GM12878 (cell line): ENCODE data around the gene CORO7. TPM values are rescaled to one million over a fixed set of nuclear protein-coding genes. Genes with fewer than 3 reads are reported as not detected.

Experiments used
- ATAC-seq: fragments of 200-7000 bp; cut with Tn5 transposase; 3 replicates; pipeline ENCODE4 v1.9.1; 2020; ENCODE audit warnings: mild to moderate bottlenecking, moderate library complexity
- BruUV-seq: library from RNA; stranded (reverse); fragments of 400-500 nt; replicated peaks from 2 replicates; lab custom pipeline; 2021; lab: Mats Ljungman, UMichigan
- CTCF ChIA-PET: fragments of 300-600 bp; sonication (Branson Sonifier 250); formaldehyde crosslinking; extraction: SDS; loops from one replicate; lab custom pipeline; 2021; ENCODE audit warnings: inconsistent platforms; lab: Yijun Ruan, JAX
- POLR2A ChIA-PET: fragments of 350-600 bp; formaldehyde crosslinking; extraction: SDS; loops from one replicate; lab custom pipeline; 2021; ENCODE audit warnings: inconsistent platforms; lab: Charles Lee
- RAD21 ChIA-PET: fragments of 300-600 bp; sonication (Branson Sonifier 250); formaldehyde crosslinking; loops from one replicate; lab custom pipeline; 2023; ENCODE audit warnings: antibody characterized with exemption; ENCODE audit not compliant: unreplicated experiment; lab: Charles Lee
- SMC1A ChIA-PET: fragments of 300-600 bp; sonication (Branson Sonifier 250); formaldehyde crosslinking; loops from one replicate; lab custom pipeline; 2023; ENCODE audit not compliant: unreplicated experiment, uncharacterized antibody; lab: Charles Lee
- DNase-seq: peaks from one replicate; pipeline ENCODE4 v3.0.0-alpha.2; 2011; ENCODE audit warnings: low read depth, low spot score
- FAIRE-seq: peaks from 3 replicates; lab custom pipeline; 2011; peaks lifted over from hg19 to GRCh38; lab: Jason Lieb, UNC
- H2AFZ ChIP-seq: 2 replicates; pipeline ENCODE4 v1.6.0; 2011; ENCODE audit warnings: low read depth, low read length, control low read depth; ENCODE audit not compliant: control insufficient read depth
- H3K27ac ChIP-seq: 2 replicates; pipeline ENCODE4 v1.5.1; 2011; ENCODE audit warnings: control low read depth; ENCODE audit not compliant: control insufficient read depth, insufficient read depth
- H3K27me3 ChIP-seq, 2 experiments: replicated peaks in 1 of 2; 2 replicates each; pipeline versions ENCODE4 v1.6.0 to v1.6.1; 2011; ENCODE audit warnings: low read length in 1 of 2; ENCODE audit not compliant: control insufficient read depth in 2 of 2, insufficient read depth in 2 of 2
- H3K36me3 ChIP-seq, 2 experiments: 2 replicates each; pipeline ENCODE4 v1.5.1; 2011; ENCODE audit warnings: low read length in 1 of 2; ENCODE audit not compliant: control insufficient read depth in 2 of 2, insufficient read depth in 2 of 2
- H3K4me1 ChIP-seq: 2 replicates; pipeline ENCODE4 v1.6.1; 2011; ENCODE audit warnings: mild to moderate bottlenecking, low read length, moderate library complexity, mixed read lengths; ENCODE audit not compliant: control insufficient read depth, insufficient read depth
- H3K4me2 ChIP-seq: 2 replicates; pipeline ENCODE4 v1.6.0; 2011; ENCODE audit warnings: control low read depth; ENCODE audit not compliant: control insufficient read depth, insufficient read depth
- H3K4me3 ChIP-seq: fragments of 200-600 bp; sonication (generic); 2 replicates; pipeline ENCODE4 v1.5.1; 2016
- H3K79me2 ChIP-seq: 2 replicates; pipeline ENCODE4 v1.6.0; 2011; ENCODE audit warnings: low read length; ENCODE audit not compliant: control insufficient read depth, insufficient read depth
- H3K9ac ChIP-seq: 2 replicates; pipeline ENCODE4 v1.8.0; 2011; ENCODE audit warnings: low read length, control low read depth, mixed read lengths; ENCODE audit not compliant: control insufficient read depth, insufficient read depth
- H3K9me3 ChIP-seq: replicated peaks from 3 replicates; pipeline ENCODE4 v1.5.1; 2011; ENCODE audit warnings: mild to moderate bottlenecking, low read length; ENCODE audit not compliant: control insufficient read depth, insufficient read depth
- H4K20me1 ChIP-seq: 2 replicates; pipeline ENCODE4 v1.6.0; 2011; ENCODE audit not compliant: control insufficient read depth, insufficient read depth
- CREB1 ChIP-seq: IDR thresholded peaks from 2 replicates; pipeline ENCODE4 v1.6.1; 2012; ENCODE audit warnings: low read depth, mild to moderate bottlenecking, inconsistent platforms
- PAX5 ChIP-seq: IDR thresholded peaks from 2 replicates; pipeline ENCODE4 v1.6.1; 2011; ENCODE audit warnings: low read depth, low read length, borderline replicate concordance
- TCF12 ChIP-seq: IDR thresholded peaks from 2 replicates; pipeline ENCODE4 v1.6.1; 2011; ENCODE audit warnings: low read depth, mild to moderate bottlenecking, low read length
- YBX1 ChIP-seq: fragments of 450-650 bp; IDR thresholded peaks from 2 replicates; pipeline ENCODE4 v1.6.1; 2016; ENCODE audit warnings: antibody characterized with exemption
- ZBTB33 ChIP-seq: fragments of 450-650 bp; IDR thresholded peaks from 2 replicates; pipeline ENCODE4 v1.6.1; 2017; ENCODE audit warnings: mild to moderate bottlenecking
- WGBS: methylation state at CpG from one replicate; pipeline ENCODE4 v1.1.6; 2016; ENCODE audit warnings: low lambda C conversion rate; ENCODE audit not compliant: insufficient replicate concordance, insufficient coverage; ENCODE audit errors: missing lambda C conversion rate; 5-methylcytosine and 5-hydroxymethylcytosine counted together
- in situ Hi-C: fragments of 300-500 bp; cut with MboI; formaldehyde crosslinking; loops from 9 replicates; pipeline ENCODE4 v1.14.3; 2018; ENCODE audit warnings: mixed read lengths
- intact Hi-C: fragments of 100-400 bp; cut with micrococcal nuclease; formaldehyde crosslinking; loops from one replicate; pipeline ENCODE4 v1.14.2; 2022; ENCODE audit not compliant: unreplicated experiment
- polyA plus RNA-seq, 11 experiments: library from polyadenylated mRNA; depleted of rRNA in 4 of 11; unstranded in 6 of 11; stranded (reverse) in 5 of 11; fragments of >200 nt; fragmentation: Nextera tagmentation in 4 of 11; fragmentation: Illumina TruSeq in 1 of 11; extraction: Ambion mirVana in 4 of 11; extraction: Trizol in 1 of 11; gene quantifications; 1 replicate in 1 of 11; 2 replicates in 10 of 11; pipeline versions ENCODE4 v1.2.1 to v1.2.3, GENCODE V29; 2011 to 2016; ENCODE audit warnings: inconsistent platforms in 2 of 11, missing spikeins in 2 of 11, low read depth in 1 of 11
- total RNA-seq, 4 experiments: library from RNA; depleted of rRNA in 3 of 4; stranded (reverse); fragments of >200 nt in 3 of 4; fragmentation: Illumina TruSeq in 1 of 4; extraction: Trizol in 1 of 4; gene quantifications; 2 replicates each; pipeline versions ENCODE4 v1.2.1 to v1.2.3, GENCODE V29; 2013 to 2021

Gene CORO7
- total and polyA plus RNA-seq, 10 of the 15 experiments (the other 5 are each of a cell fraction or from before 2014, with no cell fraction given) = 0.64 to 89.2 (median 43.7) TPM

DNA sequence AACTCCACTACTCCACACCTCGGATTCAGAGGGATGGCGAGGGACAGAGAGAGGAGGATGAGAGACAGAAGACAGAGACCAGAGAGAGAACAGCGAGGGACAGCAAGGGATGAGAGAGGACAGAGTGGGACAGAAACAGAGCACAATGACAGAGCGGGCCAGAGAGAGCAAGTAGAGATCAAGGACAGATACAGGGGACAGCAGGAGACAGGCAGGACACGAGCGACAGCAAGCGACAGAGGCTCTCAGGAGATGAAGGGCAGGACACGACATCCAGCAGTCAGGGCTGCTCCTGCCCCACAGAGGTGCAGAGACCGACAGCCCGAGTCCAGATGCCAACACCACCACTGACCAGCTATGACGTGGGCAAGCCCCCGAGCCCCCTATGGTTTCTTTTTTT lies 14.9 kb downstream of the CORO7 start:
- in situ Hi-C loops = no loop called here

More for the DNA sequence above, 14.9 kb downstream of the CORO7 start:
- CTCF ChIA-PET = interaction anchor here (1.0 to 3.9 kb wide), 13 partner anchors 8 to 130 kb away, joined by 3 to 30 read pairs (median 10); partner anchors contain the start of genes CORO7 and PAM16
- Histone ChIP-seq H3K36me3 (peaks cover 13 to 20% of the 10 kb centered on the region in 2 experiments), H3K4me2 (no peak overlapping the region), H3K9ac (no peak overlapping the region), H3K4me1 (no peaks in the 10 kb centered on the region), H3K4me3 (no peak overlapping the region), H3K9me3 (no peaks in the 10 kb centered on the region), H3K79me2 (no peaks in the 10 kb centered on the region), H3K27me3 (no peaks in the 10 kb centered on the region), H4K20me1 (no peaks in the 10 kb centered on the region), H3K27ac (no peak overlapping the region), H2AFZ (no peak overlapping the region)
- FAIRE-seq (no peak), ATAC-seq (no peak), DNase-seq (no peak)
- POLR2A ChIA-PET = no interaction called here
- WGBS = 98% methylated on average over 12 of the region's 12 CpGs
- RAD21 ChIA-PET = interaction anchor here (0.8 to 2.7 kb wide), 5 partner anchors 13 to 95 kb away, joined by 3 to 11 read pairs (median 4); no protein-coding TSS in a partner anchor
- BruUV-seq = no TSS peak
- TF ChIP-seq YBX1 (no peak), CREB1 (no peak), PAX5 (no peak), TCF12 (no peak), ZBTB33 (no peak)
- intact Hi-C loops = loop anchor here (5.0 kb wide), 1 partner anchor 94 kb away; no protein-coding TSS in a partner anchor
- SMC1A ChIA-PET = interaction anchor here (1.9 kb wide), 1 partner anchor 14 kb away, joined by 8 read pairs; no protein-coding TSS in a partner anchor
